Activated T-cell treated with anti-CD3 and anti-CD28 coated beads, Interleukin-2, amount 50 U/mL, for 24 hours (primary cell): ENCODE data around the gene SLIRP.
A peak's percentile ranks its signal among the peaks of the same experiment; 100 is the strongest.
"Not testable (repeated sequence)": the region's sequence is repeated elsewhere in the genome, so short reads cannot be mapped to it uniquely, and the experiment has no call there.

ENCODE experiments used
- DNase-seq: peaks from one replicate; pipeline ENCODE4 v3.0.0-alpha.2; 2020
- H3K27ac Mint-ChIP-seq: 2 replicates; pipeline ENCODE4 v1.8.0; 2020; ENCODE audit warnings: mild to moderate bottlenecking, mixed read lengths
- H3K27me3 Mint-ChIP-seq: 2 replicates; pipeline ENCODE4 v1.8.0; 2020; ENCODE audit warnings: mixed read lengths
- H3K36me3 Mint-ChIP-seq: 2 replicates; pipeline ENCODE4 v1.8.0; 2020; ENCODE audit warnings: low read depth, mixed read lengths
- H3K4me1 Mint-ChIP-seq: 2 replicates; pipeline ENCODE4 v1.8.0; 2020; ENCODE audit warnings: low read depth, mixed read lengths
- H3K4me3 Mint-ChIP-seq: 2 replicates; pipeline ENCODE4 v1.8.0; 2020; ENCODE audit warnings: mild to moderate bottlenecking, moderate library complexity, mixed read lengths
- H3K9me3 Mint-ChIP-seq: 2 replicates; pipeline ENCODE4 v1.8.0; 2020; ENCODE audit warnings: mixed read lengths

Gene SLIRP

DNA sequence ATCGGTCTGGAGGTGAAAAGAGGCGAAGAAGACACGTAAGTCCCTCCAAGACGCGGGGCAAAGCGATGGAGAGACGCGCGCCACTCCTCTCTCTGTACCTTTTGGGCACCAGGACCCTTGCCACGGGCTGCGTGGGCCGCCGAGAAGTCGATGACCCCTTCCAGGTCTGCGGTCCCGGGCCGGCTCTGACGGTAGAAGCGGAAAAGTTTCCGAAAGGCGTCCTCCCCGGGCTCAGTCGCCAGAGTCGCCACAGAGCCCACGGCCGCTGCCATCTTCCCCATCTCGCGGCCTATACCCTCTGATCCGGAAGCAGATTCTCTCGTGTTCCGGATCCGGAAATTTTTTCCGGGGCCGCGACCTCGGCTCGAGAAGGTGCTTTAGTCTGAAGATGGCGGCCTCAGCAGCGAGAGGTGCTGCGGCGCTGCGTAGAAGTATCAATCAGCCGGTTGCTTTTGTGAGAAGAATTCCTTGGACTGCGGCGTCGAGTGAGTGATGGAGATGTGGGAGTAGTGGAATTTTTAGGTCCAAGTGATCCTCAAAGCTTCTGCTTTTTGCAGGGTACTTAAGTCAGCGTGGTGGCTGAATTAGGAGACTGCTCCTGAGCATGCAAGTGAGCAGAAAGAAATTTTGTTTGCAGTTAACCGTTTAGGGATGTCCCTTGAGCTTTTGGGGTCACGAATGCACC lies at the start of gene SLIRP, which contains the start of gene ALKBH1:
SLIRP (plus strand) TSS at position 380 of the 685 bp plus-strand sequence; CDS start at position 389, 9 bp downstream.
ALKBH1 (minus strand) TSS at position 300 of the 685 bp plus-strand sequence; CDS start at position 281, 19 bp downstream.
- Mint-ChIP-seq H3K4me3 (peak within 1 kb of the TSS; percentile 90), H3K27ac (peak within 1 kb of the TSS; percentile 95), H3K9me3 (no peaks in the 10 kb centered on the region), H3K27me3 (no peaks in the 10 kb centered on the region), H3K4me1 (peaks cover 49% of the 10 kb centered on the region), H3K36me3 (peaks cover 87% of the 10 kb centered on the region)
- peak; percentile 87 for DNase-seq

GRCh38 chr14:77659831-77660230 lies 48.1 kb upstream of the SLIRP start:
- H3K4me1 Mint-ChIP-seq, result no peaks in the 10 kb centered on the region
- no peaks in the 10 kb centered on the region for H3K27me3 Mint-ChIP-seq
- no peak overlapping the region for H3K27ac Mint-ChIP-seq
- H3K4me3 Mint-ChIP-seq, result no peak overlapping the region
- no peaks in the 10 kb centered on the region for H3K9me3 Mint-ChIP-seq
- DNase-seq, result no peak
- no peaks in the 10 kb centered on the region for H3K36me3 Mint-ChIP-seq

DNA sequence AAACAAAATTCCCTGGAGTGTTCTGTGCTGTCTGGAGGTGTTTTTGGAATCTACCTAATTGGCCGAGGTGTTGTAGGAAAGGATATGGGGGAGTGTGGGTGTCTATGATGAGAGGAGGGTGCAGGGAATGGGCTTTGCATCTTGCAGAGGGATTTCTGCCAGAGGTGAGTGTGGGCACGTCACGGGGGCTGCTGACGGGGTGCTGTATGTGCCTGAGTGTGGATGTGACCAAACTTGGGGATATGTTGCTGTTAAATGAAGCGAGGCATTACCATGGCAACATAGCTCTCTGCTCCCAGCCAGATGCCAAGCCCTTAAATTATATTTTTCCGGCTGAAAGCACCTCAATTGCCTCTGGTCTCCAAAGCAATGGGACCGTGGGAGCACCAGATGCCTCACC lies 47.1 kb upstream of the SLIRP start:
- H3K4me1 Mint-ChIP-seq, result no peaks in the 10 kb centered on the region
- H3K4me3 Mint-ChIP-seq, result no peak overlapping the region
- no peaks in the 10 kb centered on the region for H3K27me3 Mint-ChIP-seq
- H3K9me3 Mint-ChIP-seq, result no peaks in the 10 kb centered on the region
- no peak overlapping the region for H3K27ac Mint-ChIP-seq
- H3K36me3 Mint-ChIP-seq, result no peaks in the 10 kb centered on the region
- DNase-seq, result no peak

DNA sequence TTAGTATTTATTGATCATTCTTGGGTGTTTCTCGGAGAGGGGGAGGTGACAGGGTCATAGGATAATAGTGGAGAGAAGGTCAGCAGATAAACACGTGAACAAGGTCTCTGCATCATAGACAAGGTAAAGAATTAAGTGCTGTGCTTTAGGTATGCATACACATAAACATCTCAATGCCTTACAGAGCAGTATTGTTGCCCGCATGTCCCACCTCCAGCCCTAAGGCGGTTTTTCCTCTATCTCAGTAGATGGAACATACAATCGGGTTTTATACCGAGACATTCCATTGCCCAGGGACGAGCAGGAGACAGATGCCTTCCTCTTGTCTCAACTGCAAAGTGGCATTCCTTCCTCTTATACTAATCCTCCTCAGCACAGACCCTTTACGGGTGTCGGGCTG lies 46.3 kb upstream of the SLIRP start:
- H3K4me3 Mint-ChIP-seq, result not testable (repeated sequence)

GRCh38 chr14:77663293-77663692 lies 44.6 kb upstream of the SLIRP start:
- H3K4me1 Mint-ChIP-seq, result no peaks in the 10 kb centered on the region
- DNase-seq, result no peak
- H3K36me3 Mint-ChIP-seq, result no peaks in the 10 kb centered on the region
- H3K27me3 Mint-ChIP-seq, result no peaks in the 10 kb centered on the region
- no peaks in the 10 kb centered on the region for H3K9me3 Mint-ChIP-seq
- H3K4me3 Mint-ChIP-seq, result no peak overlapping the region
- no peak overlapping the region for H3K27ac Mint-ChIP-seq

More for the DNA sequence above, 46.3 kb upstream of the SLIRP start:
- not testable (repeated sequence) for H3K4me1 Mint-ChIP-seq, H3K27ac Mint-ChIP-seq, H3K27me3 Mint-ChIP-seq, DNase-seq, H3K36me3 Mint-ChIP-seq, H3K9me3 Mint-ChIP-seq

- no peaks in the 10 kb centered on the region for H3K9me3 Mint-ChIP-seq
- H3K27me3 Mint-ChIP-seq, result no peaks in the 10 kb centered on the region
- H3K4me1 Mint-ChIP-seq, result no peaks in the 10 kb centered on the region
- DNase-seq, result no peak
- H3K4me3 Mint-ChIP-seq, result no peak overlapping the region
- H3K36me3 Mint-ChIP-seq, result peaks cover 9% of the 10 kb centered on the region
- H3K27ac Mint-ChIP-seq, result no peak overlapping the region
Observed at GRCh38 chr14:77667331-77667730, 40.6 kb upstream of the SLIRP start.

GRCh38 chr14:77673193-77673592 lies 34.7 kb upstream of the SLIRP start:
- H3K9me3 Mint-ChIP-seq, result no peaks in the 10 kb centered on the region
- H3K27ac Mint-ChIP-seq, result no peak overlapping the region
- peaks cover 64% of the 10 kb centered on the region for H3K36me3 Mint-ChIP-seq
- DNase-seq, result no peak
- no peaks in the 10 kb centered on the region for H3K4me1 Mint-ChIP-seq
- H3K27me3 Mint-ChIP-seq, result no peaks in the 10 kb centered on the region
- H3K4me3 Mint-ChIP-seq, result no peak overlapping the region

DNA sequence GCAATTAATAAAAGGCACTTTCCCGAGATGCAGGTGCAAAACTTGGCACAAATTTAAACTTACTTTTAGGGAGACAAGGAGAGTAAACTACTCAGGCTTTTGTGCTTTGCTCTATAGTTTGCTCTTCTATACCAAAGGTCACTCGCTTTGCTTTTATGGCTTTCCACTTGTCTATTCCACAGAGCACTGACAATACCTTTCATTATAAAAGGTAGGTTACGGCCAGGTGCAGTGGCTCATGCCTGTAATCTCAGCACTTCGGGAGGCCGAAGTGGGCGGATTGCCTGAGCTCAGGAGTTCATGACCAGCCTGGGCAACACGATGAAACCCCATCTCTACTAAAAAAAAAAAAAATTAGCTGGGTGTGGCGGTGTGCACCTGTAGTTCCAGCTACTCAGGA lies 33.0 kb upstream of the SLIRP start:
- no peak for DNase-seq
- Mint-ChIP-seq H3K27me3 (no peaks in the 10 kb centered on the region), H3K9me3 (no peaks in the 10 kb centered on the region), H3K4me1 (no peaks in the 10 kb centered on the region), H3K27ac (no peak overlapping the region), H3K36me3 (peaks cover 81% of the 10 kb centered on the region), H3K4me3 (no peak overlapping the region)

GRCh38 chr14:77681196-77682157 lies 26.4 kb upstream of the SLIRP start:
- Mint-ChIP-seq H3K4me3 (no peak overlapping the region), H3K9me3 (no peaks in the 10 kb centered on the region), H3K4me1 (peaks cover 8% of the 10 kb centered on the region), H3K27me3 (no peaks in the 10 kb centered on the region), H3K36me3 (peaks cover 83% of the 10 kb centered on the region), H3K27ac (no peak overlapping the region)
- no peak for DNase-seq

GRCh38 chr14:77682158-77682553 lies 25.7 kb upstream of the SLIRP start:
- no peak overlapping the region for H3K4me3 Mint-ChIP-seq
- H3K4me1 Mint-ChIP-seq, result peaks cover 8% of the 10 kb centered on the region
- H3K27ac Mint-ChIP-seq, result no peak overlapping the region
- H3K9me3 Mint-ChIP-seq, result no peaks in the 10 kb centered on the region
- H3K27me3 Mint-ChIP-seq, result no peaks in the 10 kb centered on the region
- DNase-seq, result no peak
- peaks cover 84% of the 10 kb centered on the region for H3K36me3 Mint-ChIP-seq

DNA sequence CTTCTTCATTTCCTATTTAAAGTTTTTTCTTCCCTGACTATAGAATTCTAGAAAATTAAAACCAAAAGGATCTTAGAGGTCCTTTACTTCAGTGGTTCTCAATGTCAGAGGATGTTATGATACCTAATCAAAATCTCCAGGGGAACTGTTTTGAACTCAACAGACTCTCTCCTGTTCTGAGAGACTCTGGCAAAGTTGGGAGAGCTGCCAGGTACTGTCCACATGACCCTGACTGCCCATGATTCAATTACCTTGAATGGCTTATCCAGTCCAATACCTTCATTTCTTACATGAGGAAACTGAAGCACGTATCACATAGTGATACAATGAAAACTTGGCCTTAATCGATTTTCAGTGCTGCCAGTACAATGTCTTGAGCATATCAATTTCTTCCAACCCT lies 16.6 kb upstream of the SLIRP start:
- Mint-ChIP-seq H3K4me3 (no peak overlapping the region), H3K27me3 (no peaks in the 10 kb centered on the region), H3K36me3 (peaks cover 89% of the 10 kb centered on the region), H3K27ac (peak overlapping the region; percentile 18), H3K9me3 (no peaks in the 10 kb centered on the region), H3K4me1 (no peaks in the 10 kb centered on the region)
- no peak for DNase-seq

DNA sequence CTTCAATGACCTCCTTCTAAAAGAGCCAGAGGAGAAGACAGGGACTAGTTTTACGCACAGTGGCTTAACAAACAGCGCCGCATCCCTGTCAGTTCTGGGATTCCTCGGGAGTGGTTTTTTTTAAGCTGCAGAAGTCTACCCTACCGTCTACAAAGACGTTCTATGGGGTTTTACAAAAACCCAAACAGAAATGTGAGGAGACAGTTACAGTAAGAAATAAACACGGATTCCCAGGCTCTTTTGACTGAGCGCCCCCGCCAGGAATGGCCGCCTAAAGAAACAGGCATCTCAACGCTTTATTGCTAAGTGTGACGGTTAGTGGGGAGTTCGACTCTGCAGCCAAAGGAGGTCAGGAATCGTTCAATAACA lies 564 bp upstream of the SLIRP start:
- Mint-ChIP-seq H3K27ac (peak overlapping the region; percentile 95), H3K9me3 (no peaks in the 10 kb centered on the region), H3K4me1 (peaks cover 46% of the 10 kb centered on the region), H3K27me3 (no peaks in the 10 kb centered on the region), H3K36me3 (peaks cover 86% of the 10 kb centered on the region), H3K4me3 (peak overlapping the region; percentile 90)
- no peak for DNase-seq

DNA sequence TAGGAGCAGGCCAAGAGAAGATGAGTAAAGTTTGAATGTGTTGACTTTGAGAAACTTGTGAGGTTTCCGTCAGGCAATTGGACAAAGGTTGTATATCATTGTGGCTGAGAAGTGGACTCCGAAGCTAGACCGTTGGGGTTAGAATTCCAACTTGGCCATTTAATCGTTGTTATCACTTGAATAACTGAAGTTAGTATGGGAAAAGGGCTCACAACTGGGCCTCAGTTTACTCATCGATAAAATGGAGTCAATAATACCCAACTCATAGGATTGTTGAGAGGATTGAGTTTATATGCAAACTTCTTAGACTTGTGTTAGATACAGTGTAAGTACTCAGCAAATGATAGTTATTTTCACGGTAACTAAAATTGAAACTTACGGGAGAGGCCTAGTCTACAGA lies 846 bp downstream of the SLIRP start:
- H3K27ac Mint-ChIP-seq, result peak overlapping the region; percentile 95
- H3K4me3 Mint-ChIP-seq, result peak overlapping the region; percentile 90
- peaks cover 56% of the 10 kb centered on the region for H3K4me1 Mint-ChIP-seq
- H3K36me3 Mint-ChIP-seq, result peaks cover 87% of the 10 kb centered on the region
- H3K9me3 Mint-ChIP-seq, result no peaks in the 10 kb centered on the region
- DNase-seq, result no peak
- H3K27me3 Mint-ChIP-seq, result no peaks in the 10 kb centered on the region

DNA sequence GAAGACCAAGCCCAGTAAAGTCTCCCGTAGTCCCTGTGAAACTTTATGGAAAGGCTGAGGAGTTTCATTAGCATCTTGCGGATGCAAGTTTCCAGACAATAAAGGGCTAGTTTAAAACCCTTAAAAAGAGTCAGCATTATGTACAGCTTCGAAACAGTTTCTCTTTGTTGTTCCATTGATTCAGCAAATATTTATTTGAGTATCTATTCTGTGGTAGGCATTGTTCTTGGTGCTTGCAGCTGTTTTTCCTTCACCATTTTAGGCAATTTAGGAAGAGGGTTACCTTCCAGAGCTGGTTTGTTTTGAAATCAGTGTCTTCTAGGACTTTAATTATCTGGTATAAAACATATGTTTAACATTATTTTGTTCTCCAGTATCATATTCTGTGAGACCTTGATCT lies 1.5 kb downstream of the SLIRP start:
- H3K27me3 Mint-ChIP-seq, result no peaks in the 10 kb centered on the region
- peaks cover 87% of the 10 kb centered on the region for H3K36me3 Mint-ChIP-seq
- peaks cover 52% of the 10 kb centered on the region for H3K4me1 Mint-ChIP-seq
- DNase-seq, result no peak
- H3K27ac Mint-ChIP-seq, result peak overlapping the region; percentile 95
- H3K9me3 Mint-ChIP-seq, result no peaks in the 10 kb centered on the region
- H3K4me3 Mint-ChIP-seq, result peak overlapping the region; percentile 90

DNA sequence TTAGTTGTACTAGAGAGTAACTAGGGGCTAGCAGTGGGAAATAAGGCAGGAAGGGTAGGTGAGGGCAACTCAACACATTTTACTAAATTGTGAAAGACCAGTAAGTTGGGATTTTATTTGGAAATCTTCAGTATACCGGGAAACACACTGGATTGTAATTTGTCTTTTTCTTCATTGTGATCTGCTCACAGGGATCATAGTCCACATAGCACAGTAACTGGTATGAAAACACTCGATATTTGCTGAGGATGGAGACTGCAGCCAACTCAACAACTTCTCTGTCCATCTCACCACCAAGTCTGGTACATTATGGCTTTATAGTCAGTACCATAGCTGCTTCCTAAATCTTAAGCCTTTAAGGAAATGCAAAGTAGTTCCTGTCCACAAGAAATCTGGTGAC lies 2.5 kb downstream of the SLIRP start:
- H3K9me3 Mint-ChIP-seq, result no peaks in the 10 kb centered on the region
- H3K27ac Mint-ChIP-seq, result peak overlapping the region; percentile 95
- H3K4me3 Mint-ChIP-seq, result peak overlapping the region; percentile 90
- peaks cover 91% of the 10 kb centered on the region for H3K36me3 Mint-ChIP-seq
- peaks cover 53% of the 10 kb centered on the region for H3K4me1 Mint-ChIP-seq
- no peaks in the 10 kb centered on the region for H3K27me3 Mint-ChIP-seq
- DNase-seq, result no peak
